ENCODE results near the gene CHD5. TPM values are rescaled to one million over a fixed set of nuclear protein-coding genes. Genes with fewer than 3 reads are reported as not detected.

CHD5 gene
- total and polyA plus RNA-seq, 4 donors, result 0.10 to 0.55 (median 0.31) TPM

GRCh38 chr1:6181347-6181770 lies 1.2 kb upstream of the CHD5 start:
- ATAC-seq (ENCODE audit: insufficient read depth, low FRiP score) (no peak), DNase-seq (peak in 1 of 3 donors; percentile 2)
- Histone ChIP-seq H3K4me1 (ENCODE audit: control insufficient read depth in 5 of 5, insufficient read depth in 5 of 5, low read length in 5 of 5) (peaks cover 0 to 20% (median 4%) of the 10 kb centered on the region in 5 donors), H3K27me3 (ENCODE audit: control insufficient read depth in 3 of 3, insufficient read depth in 3 of 3, low read length in 2 of 3) (peaks cover 9 to 39% (median 28%) of the 10 kb centered on the region in 3 donors), H3K9me3 (ENCODE audit: control insufficient read depth in 4 of 4, insufficient read depth in 3 of 4, low read length in 3 of 4) (no peaks in the 10 kb centered on the region), H3K27ac (ENCODE audit: low read depth in 1 of 2, low read length in 1 of 2) (no peak overlapping the region), H3K36me3 (ENCODE audit: control insufficient read depth in 4 of 4, insufficient read depth in 4 of 4, low read length in 4 of 4) (peaks cover 0 to 10% (median 5%) of the 10 kb centered on the region in 4 donors), H3K9ac (ENCODE audit: insufficient read depth in 1 of 2, low read length in 2 of 2) (no peak overlapping the region), H3K4me3 (no peak overlapping the region)
- WGBS, 2 donors, result 7 to 11% methylated on average over 10 of the region's 10 CpGs
- TF ChIP-seq CTCF (IDR thresholded peaks at IDR 0.05; ENCODE audit: control extremely low read depth, extremely low read depth), result no peak

- peaks cover 0 to 9% (median 5%) of the 10 kb centered on the region in 4 donors for H3K36me3 ChIP-seq (ENCODE audit: control insufficient read depth in 4 of 4, insufficient read depth in 4 of 4, low read length in 4 of 4)
- H3K4me3 ChIP-seq, result no peak overlapping the region
- H3K4me1 ChIP-seq (ENCODE audit: control insufficient read depth in 5 of 5, insufficient read depth in 5 of 5, low read length in 5 of 5), result peaks cover 0 to 20% (median 4%) of the 10 kb centered on the region in 5 donors
- 3 to 4% methylated on average over 36 of the region's 36 CpGs for WGBS, 2 donors
- no peaks in the 10 kb centered on the region for H3K9me3 ChIP-seq (ENCODE audit: control insufficient read depth in 4 of 4, insufficient read depth in 3 of 4, low read length in 3 of 4)
- ATAC-seq (ENCODE audit: insufficient read depth, low FRiP score) (no peak), DNase-seq (peak in 1 of 3 donors; percentile 1)
- H3K27me3 ChIP-seq (ENCODE audit: control insufficient read depth in 3 of 3, insufficient read depth in 3 of 3, low read length in 2 of 3), result peaks cover 10 to 44% (median 29%) of the 10 kb centered on the region in 3 donors
- TF ChIP-seq CTCF (IDR thresholded peaks at IDR 0.05; ENCODE audit: control extremely low read depth, extremely low read depth), result no peak
- H3K9ac ChIP-seq (ENCODE audit: insufficient read depth in 1 of 2, low read length in 2 of 2), result no peak overlapping the region
- H3K27ac ChIP-seq (ENCODE audit: low read depth in 1 of 2, low read length in 1 of 2), result no peak overlapping the region
Observed at GRCh38 chr1:6180707-6181311, 688 bp upstream of the CHD5 start.

GRCh38 chr1:6179564-6180175 lies 451 bp downstream of the CHD5 start:
- no peak for TF ChIP-seq CTCF (IDR thresholded peaks at IDR 0.05; ENCODE audit: control extremely low read depth, extremely low read depth)
- H3K9me3 ChIP-seq (ENCODE audit: control insufficient read depth in 4 of 4, insufficient read depth in 3 of 4, low read length in 3 of 4), result peaks cover 0 to 6% (median 0%) of the 10 kb centered on the region in 4 donors
- H3K36me3 ChIP-seq (ENCODE audit: control insufficient read depth in 4 of 4, insufficient read depth in 4 of 4, low read length in 4 of 4), result peaks cover 0 to 5% (median under 1%) of the 10 kb centered on the region in 4 donors
- WGBS, 2 donors, result 0 to 2% methylated on average over 34 to 92 of the region's 92 CpGs
- H3K9ac ChIP-seq (ENCODE audit: insufficient read depth in 1 of 2, low read length in 2 of 2), result no peak overlapping the region
- H3K27me3 ChIP-seq (ENCODE audit: control insufficient read depth in 3 of 3, insufficient read depth in 3 of 3, low read length in 2 of 3), result peaks cover 10 to 53% (median 29%) of the 10 kb centered on the region in 3 donors
- no peak overlapping the region for H3K4me3 ChIP-seq
- H3K27ac ChIP-seq (ENCODE audit: low read depth in 1 of 2, low read length in 1 of 2), result no peak overlapping the region
- no peak for ATAC-seq (ENCODE audit: insufficient read depth, low FRiP score)
- peaks cover 0 to 18% (median 0%) of the 10 kb centered on the region in 5 donors for H3K4me1 ChIP-seq (ENCODE audit: control insufficient read depth in 5 of 5, insufficient read depth in 5 of 5, low read length in 5 of 5)
- no peak for DNase-seq

Measured in lung (tissue), 12 donors.